Activated CD4-positive, alpha-beta memory T cell treated with anti-CD3 and anti-CD28 coated beads, Interleukin-2, amount 10 ng/mL, durations not matched to agents 7 days and 5 days (primary cell): ENCODE data around the gene LRRC4C. TPM values are rescaled to one million over a fixed set of nuclear protein-coding genes. Genes with fewer than 3 reads are reported as not detected.

Experiments used
- CTCF ChIA-PET: fragments of 350-600 bp; sonication (Branson Sonifier 250); formaldehyde crosslinking; loops from one replicate; lab custom pipeline; 2021; ENCODE audit warnings: antibody characterized with exemption, inconsistent platforms; lab: Charles Lee
- POLR2A ChIA-PET: fragments of 350-600 bp; sonication (Branson Sonifier 250); formaldehyde crosslinking; loops from one replicate; lab custom pipeline; 2021; ENCODE audit warnings: antibody characterized with exemption; lab: Charles Lee
- DNase-seq: peaks from one replicate; pipeline ENCODE4 v3.0.0-alpha.2; 2020
- H3K27ac Mint-ChIP-seq: one replicate; pipeline ENCODE4 v1.8.0; 2021; ENCODE audit warnings: mild to moderate bottlenecking, mixed read lengths
- H3K27me3 Mint-ChIP-seq: one replicate; pipeline ENCODE4 v1.8.0; 2021; ENCODE audit warnings: mixed read lengths
- H3K36me3 Mint-ChIP-seq: one replicate; pipeline ENCODE4 v1.8.0; 2021; ENCODE audit warnings: low read depth, mixed read lengths
- H3K4me1 Mint-ChIP-seq: one replicate; pipeline ENCODE4 v1.8.0; 2021; ENCODE audit warnings: mixed read lengths
- H3K4me3 Mint-ChIP-seq: one replicate; pipeline ENCODE4 v1.8.0; 2021; ENCODE audit warnings: mild to moderate bottlenecking, mixed read lengths
- H3K9me3 Mint-ChIP-seq: one replicate; pipeline ENCODE4 v1.8.0; 2021; ENCODE audit warnings: mixed read lengths
- total RNA-seq, 2 experiments: library from RNA; stranded (reverse); gene quantifications; one replicate each; pipeline ENCODE4 v1.2.3, GENCODE V29; 2021

Gene LRRC4C
- total RNA-seq, 2 experiments from 2014 or later = not detected

DNA sequence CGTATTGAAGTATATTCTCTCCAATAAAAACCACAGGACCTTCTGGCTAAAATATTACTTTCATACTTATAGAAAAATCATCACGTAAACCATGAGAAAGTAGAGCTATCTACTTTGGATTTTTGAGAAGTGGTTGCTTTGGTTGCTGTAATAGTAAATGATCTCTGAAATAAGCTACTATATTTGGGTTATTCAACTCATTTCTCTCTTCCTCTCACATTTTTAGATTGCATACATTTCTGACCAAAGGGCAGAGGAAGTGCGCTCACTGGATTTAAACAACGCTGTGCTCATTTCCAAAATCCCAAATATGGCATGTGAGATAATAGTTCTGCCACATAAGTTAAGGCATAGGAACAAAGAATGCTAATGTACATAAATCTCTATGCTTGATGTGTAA, 357.0 kb downstream of the LRRC4C start:
- Mint-ChIP-seq H3K27ac (no peak overlapping the region), H3K9me3 (peaks cover 11% of the 10 kb centered on the region), H3K27me3 (no peaks in the 10 kb centered on the region), H3K4me1 (no peaks in the 10 kb centered on the region), H3K4me3 (no peak overlapping the region), H3K36me3 (no peaks in the 10 kb centered on the region)
- DNase-seq = no peak
- POLR2A ChIA-PET = no interaction called here
- CTCF ChIA-PET = no interaction called here

DNA sequence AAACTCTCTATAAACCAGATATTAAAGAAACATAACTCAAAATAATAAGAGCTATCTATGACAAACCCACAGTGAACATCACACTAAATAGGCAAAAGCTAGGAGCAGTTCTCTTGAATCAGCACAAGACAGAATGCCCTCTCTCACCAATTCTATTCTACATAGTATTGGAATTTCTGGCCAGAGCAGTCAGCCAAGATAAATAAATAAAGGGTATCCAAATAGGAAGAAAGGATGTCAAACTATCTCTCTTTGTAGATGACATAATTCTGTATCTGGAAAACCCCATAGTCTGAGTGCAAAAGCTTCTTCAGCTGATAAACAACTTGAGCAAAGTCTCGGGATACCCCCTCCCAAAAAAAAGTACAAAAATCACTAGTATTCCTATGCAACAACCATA, 359.8 kb downstream of the LRRC4C start:
- Mint-ChIP-seq H3K9me3 (peaks cover 9% of the 10 kb centered on the region), H3K4me3 (no peak overlapping the region), H3K4me1 (no peaks in the 10 kb centered on the region), H3K27me3 (no peaks in the 10 kb centered on the region), H3K27ac (no peak overlapping the region), H3K36me3 (no peaks in the 10 kb centered on the region)
- POLR2A ChIA-PET = no interaction called here
- DNase-seq = no peak
- CTCF ChIA-PET = no interaction called here

DNA sequence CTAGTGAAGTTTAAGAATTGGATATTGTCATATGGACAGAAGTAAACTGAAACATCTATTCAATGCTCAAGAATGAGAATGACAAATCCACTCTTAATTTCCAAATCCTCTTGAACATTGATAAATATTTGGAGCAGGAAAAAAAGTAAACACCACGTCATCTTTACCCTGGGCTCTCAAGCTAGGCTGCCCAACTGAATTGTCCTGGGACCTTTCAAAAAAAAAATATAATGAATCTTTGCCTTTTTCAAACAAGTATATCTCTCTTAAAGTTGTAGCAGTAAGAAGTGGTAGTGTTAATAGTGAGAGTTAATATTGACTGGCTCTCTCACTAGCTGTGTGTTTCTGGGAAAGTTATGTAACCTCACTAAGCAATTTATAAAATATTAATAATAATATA, 374.3 kb downstream of the LRRC4C start:
- peaks cover 2% of the 10 kb centered on the region for H3K9me3 Mint-ChIP-seq
- no peak for DNase-seq
- H3K27me3 Mint-ChIP-seq = no peaks in the 10 kb centered on the region
- ChIA-PET CTCF (no interaction called here), POLR2A (no interaction called here)
- no peak overlapping the region for H3K4me3 Mint-ChIP-seq
- no peaks in the 10 kb centered on the region for H3K36me3 Mint-ChIP-seq
- H3K4me1 Mint-ChIP-seq = no peaks in the 10 kb centered on the region
- no peak overlapping the region for H3K27ac Mint-ChIP-seq

DNA sequence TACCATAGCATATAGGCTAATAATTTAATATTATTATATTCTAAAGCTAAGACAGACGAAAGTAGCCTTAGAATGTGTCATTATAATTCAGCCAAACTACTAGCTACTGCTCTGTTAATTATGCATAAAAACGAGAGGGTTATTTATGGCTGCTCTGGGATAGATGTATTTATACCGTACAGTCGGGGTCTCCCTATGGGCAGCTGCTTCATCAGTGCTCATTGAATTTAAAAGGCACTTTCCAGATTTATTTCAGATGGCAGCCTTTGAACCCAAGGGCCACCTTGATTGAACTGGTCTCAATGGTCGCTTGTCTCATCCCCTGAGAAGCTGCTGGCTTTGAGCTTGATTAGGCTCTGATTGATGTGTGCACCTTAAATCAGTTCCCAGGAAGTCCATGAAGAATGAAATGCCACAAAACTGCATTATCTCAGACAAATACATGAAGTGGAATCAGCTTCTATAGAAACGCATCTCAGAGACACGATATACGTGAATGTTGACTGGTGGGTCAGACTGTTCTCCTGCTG, 377.6 kb downstream of the LRRC4C start:
- no peak overlapping the region for H3K4me3 Mint-ChIP-seq
- H3K4me1 Mint-ChIP-seq = no peaks in the 10 kb centered on the region
- no peak for DNase-seq
- no peaks in the 10 kb centered on the region for H3K27me3 Mint-ChIP-seq
- H3K27ac Mint-ChIP-seq = no peak overlapping the region
- POLR2A ChIA-PET = no interaction called here
- no peaks in the 10 kb centered on the region for H3K36me3 Mint-ChIP-seq
- CTCF ChIA-PET = no interaction called here
- peaks cover 7% of the 10 kb centered on the region for H3K9me3 Mint-ChIP-seq

DNA sequence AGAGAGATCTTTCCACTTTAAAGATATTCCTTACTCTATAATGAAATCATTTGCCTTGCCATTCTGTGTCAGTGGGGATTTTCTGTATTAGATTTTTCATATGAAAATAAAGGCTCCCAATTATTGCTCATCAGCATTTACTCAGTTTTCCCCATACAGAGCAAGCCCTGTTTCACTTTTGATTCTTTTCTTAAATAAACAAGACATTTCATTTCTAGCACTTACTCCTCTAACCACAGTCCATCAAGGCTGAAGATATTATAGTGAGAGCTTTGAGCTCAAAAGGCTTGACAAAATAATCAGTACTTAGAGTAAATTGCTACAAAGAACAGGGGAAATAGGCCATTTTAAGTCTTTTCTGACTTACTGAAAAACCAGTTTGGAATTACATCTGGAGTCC, 385.1 kb downstream of the LRRC4C start:
- Mint-ChIP-seq H3K27me3 (no peaks in the 10 kb centered on the region), H3K27ac (no peak overlapping the region), H3K9me3 (peaks cover 18% of the 10 kb centered on the region), H3K4me1 (no peaks in the 10 kb centered on the region), H3K4me3 (no peak overlapping the region), H3K36me3 (no peaks in the 10 kb centered on the region)
- POLR2A ChIA-PET = no interaction called here
- no peak for DNase-seq
- CTCF ChIA-PET = interaction anchor here (0.8 kb wide), 1 partner anchor 116 kb away, joined by 3 read pairs; no protein-coding TSS in a partner anchor

DNA sequence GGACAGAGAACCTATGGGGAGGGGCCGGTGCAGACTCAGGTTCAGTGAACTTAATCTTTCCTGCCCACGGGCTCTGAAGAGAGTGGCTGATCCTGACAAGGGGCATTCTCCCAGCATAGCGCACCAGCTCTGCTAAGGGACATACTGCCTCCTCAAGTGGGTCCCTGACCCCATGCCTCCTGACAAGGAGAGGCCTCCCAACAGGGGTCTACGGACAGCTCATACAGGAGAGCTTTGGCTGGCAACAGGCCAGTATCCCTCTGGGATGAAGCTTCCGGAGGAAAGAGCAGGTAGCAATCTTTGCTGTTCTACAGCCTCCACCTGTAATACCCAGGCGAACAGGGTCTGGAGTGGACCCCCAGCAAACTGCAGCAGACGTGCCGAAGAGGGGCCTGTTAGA, 394.0 kb downstream of the LRRC4C start:
- Mint-ChIP-seq H3K27me3 (no peaks in the 10 kb centered on the region), H3K4me1 (no peaks in the 10 kb centered on the region), H3K4me3 (no peak overlapping the region), H3K27ac (no peak overlapping the region), H3K9me3 (peaks cover 28% of the 10 kb centered on the region), H3K36me3 (no peaks in the 10 kb centered on the region)
- CTCF ChIA-PET = no interaction called here
- no peak for DNase-seq
- POLR2A ChIA-PET = no interaction called here

DNA sequence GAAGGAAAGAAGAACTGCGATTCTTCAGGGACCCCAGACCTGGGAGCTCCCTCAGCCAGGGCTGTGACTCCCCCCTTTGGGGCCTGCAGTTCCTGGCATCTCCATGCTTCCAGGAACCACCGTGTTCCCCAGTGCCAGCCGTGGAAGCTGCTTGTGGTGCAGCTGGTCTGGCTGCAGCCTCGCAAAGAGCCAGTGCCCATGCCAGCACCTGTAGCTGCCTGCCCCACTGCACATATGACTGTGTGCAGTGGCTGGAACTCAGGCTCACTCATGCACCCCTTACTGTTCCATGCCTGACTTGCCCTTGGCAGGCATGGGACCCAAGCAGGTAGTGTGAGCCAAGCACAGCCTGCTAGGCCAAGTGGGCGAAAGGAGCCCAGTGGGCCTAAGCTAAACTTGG, 401.3 kb downstream of the LRRC4C start:
- no peaks in the 10 kb centered on the region for H3K4me1 Mint-ChIP-seq
- CTCF ChIA-PET = no interaction called here

DNA sequence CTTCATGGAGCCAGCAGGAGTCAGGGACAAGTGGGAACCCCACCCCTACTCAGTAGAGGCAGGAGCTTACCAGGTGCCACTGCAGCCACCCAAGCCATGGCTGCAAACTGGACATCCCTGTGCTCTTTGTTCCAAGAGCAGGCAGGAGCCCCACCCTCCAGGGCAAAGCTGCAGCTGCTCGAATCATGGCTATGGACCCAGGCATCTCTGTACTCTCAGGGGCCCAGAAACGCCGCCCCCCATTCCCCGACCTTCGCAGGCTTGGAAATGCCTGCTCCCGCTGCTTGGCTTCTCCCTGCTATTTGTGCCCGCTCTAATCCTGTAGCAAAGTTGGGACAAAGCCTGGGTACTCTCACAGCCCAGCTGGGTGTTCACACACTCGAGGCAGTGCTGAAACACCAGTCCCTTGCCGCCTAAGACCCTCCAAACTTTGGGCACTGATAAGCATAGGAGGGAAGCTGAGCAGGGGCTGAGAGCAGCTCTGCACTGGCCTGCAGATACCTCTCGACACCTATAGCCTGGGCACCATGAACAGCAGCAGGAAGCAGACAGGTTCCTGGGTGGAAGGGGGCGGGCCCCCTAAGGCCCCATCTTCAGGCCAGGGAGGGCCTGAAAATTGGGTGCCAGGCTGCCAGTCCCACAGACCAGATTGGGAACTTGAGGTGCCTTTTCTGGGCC, 402.4 kb downstream of the LRRC4C start:
- peaks cover 13% of the 10 kb centered on the region for H3K9me3 Mint-ChIP-seq
- ChIA-PET CTCF (no interaction called here), POLR2A (no interaction called here)
- no peaks in the 10 kb centered on the region for H3K27me3 Mint-ChIP-seq
- no peak overlapping the region for H3K4me3 Mint-ChIP-seq
- DNase-seq = no peak
- H3K27ac Mint-ChIP-seq = no peak overlapping the region
- no peaks in the 10 kb centered on the region for H3K4me1 Mint-ChIP-seq
- H3K36me3 Mint-ChIP-seq = no peaks in the 10 kb centered on the region

More for the DNA sequence above, 401.3 kb downstream of the LRRC4C start:
- H3K27ac Mint-ChIP-seq = no peak overlapping the region
- no peaks in the 10 kb centered on the region for H3K36me3 Mint-ChIP-seq
- POLR2A ChIA-PET = no interaction called here
- no peaks in the 10 kb centered on the region for H3K27me3 Mint-ChIP-seq
- no peak overlapping the region for H3K4me3 Mint-ChIP-seq
- peaks cover 13% of the 10 kb centered on the region for H3K9me3 Mint-ChIP-seq
- DNase-seq = no peak

DNA sequence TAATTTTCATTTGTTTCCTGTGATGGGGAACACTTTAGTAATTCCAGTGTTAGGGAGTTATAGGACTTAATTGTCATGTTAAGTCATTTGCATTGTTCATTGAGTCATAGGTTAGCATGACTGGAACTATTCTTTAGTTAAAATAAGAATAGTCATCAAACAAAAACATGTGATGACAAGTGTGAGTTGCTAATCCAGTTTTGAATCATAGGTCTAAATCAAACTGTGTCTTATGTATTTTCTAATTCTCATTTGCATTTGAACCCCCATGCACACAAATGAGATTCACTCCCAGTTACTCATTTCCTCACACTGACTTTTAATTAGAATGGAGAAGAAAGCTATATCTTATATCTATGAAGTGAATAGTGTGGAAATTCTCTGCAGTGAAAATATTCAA, 405.6 kb downstream of the LRRC4C start:
- Mint-ChIP-seq H3K4me1 (no peaks in the 10 kb centered on the region), H3K27ac (no peak overlapping the region), H3K4me3 (no peak overlapping the region), H3K36me3 (no peaks in the 10 kb centered on the region), H3K9me3 (peaks cover 13% of the 10 kb centered on the region), H3K27me3 (no peaks in the 10 kb centered on the region)
- no peak for DNase-seq
- POLR2A ChIA-PET = no interaction called here
- CTCF ChIA-PET = no interaction called here

DNA sequence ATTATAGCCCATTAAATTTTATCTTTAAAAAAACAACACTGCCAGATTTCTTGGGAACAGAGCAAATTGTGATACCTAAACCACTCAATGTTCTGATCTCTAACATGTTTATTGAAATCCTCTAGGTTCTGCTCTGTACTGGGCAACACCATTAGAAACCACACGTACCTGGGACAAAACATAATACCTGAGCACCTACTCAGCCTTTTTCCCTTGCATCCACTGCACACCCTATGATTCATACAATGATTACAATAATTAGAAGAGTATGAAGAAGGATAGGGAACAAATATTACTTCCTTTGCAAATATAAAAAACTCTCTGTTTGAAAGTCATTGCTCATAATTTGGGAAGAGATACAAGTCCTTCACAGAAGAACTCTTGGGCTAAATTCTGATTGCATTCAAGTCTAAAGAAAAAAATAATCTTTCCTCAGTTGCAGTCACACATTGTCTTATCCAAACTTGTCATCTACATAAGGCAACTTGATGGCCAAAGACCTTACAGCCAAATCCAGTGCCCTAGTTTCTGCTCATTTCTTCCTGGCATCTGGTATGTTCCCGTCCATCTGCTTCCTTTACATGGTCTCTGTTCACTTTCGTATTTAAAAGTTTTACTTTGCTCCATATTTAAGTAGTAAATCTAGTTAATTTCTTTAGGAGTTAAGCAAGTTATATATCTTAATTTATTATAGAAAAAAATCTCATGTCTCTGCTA, 407.4 kb downstream of the LRRC4C start:
- CTCF ChIA-PET = no interaction called here
- Mint-ChIP-seq H3K36me3 (no peaks in the 10 kb centered on the region), H3K4me1 (no peaks in the 10 kb centered on the region), H3K27ac (no peak overlapping the region), H3K9me3 (peaks cover 12% of the 10 kb centered on the region), H3K27me3 (no peaks in the 10 kb centered on the region), H3K4me3 (no peak overlapping the region)
- POLR2A ChIA-PET = no interaction called here
- no peak for DNase-seq

DNA sequence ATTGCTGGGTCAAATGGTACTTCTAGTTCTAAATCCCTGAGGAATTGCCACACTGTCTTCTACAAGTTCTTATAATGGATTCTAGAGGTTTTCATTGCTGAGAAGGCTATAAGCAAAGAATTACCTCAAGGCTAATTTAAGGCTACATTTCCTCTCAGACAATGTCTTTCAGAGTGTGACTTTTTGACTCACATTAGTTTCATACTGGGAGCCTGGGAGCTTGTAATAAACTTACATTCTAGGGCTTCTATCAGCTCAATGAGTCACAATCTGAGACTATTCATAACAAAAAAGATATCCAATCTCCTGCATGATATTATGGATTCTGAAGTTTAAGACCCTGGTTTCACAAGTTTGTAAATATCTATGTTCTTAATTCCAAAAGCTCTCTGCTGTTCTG, 408.7 kb downstream of the LRRC4C start:
- no peak for DNase-seq
- no peak overlapping the region for H3K4me3 Mint-ChIP-seq
- CTCF ChIA-PET = no interaction called here
- peaks cover 10% of the 10 kb centered on the region for H3K9me3 Mint-ChIP-seq
- H3K27ac Mint-ChIP-seq = no peak overlapping the region
- POLR2A ChIA-PET = no interaction called here
- H3K27me3 Mint-ChIP-seq = no peaks in the 10 kb centered on the region
- H3K36me3 Mint-ChIP-seq = no peaks in the 10 kb centered on the region
- no peaks in the 10 kb centered on the region for H3K4me1 Mint-ChIP-seq

DNA sequence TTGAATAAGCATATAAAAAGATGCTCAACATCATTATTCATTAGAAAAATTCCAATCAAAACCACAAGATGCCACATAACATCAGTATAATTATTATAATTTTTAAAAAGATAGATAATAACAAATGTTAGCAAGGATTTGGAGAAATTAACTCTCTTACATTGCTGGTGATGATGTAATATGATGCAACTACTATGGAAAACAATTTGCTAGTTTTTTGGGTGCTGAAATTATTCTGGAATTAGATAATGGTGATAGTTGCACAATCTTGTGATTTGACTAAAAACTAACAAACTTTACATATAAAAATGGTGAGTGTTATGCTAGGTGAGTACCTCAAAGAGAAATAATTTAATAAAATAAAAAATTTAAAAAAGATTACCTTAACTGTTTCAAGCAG, 412.2 kb downstream of the LRRC4C start:
- ChIA-PET CTCF (no interaction called here), POLR2A (no interaction called here)
- peaks cover 10% of the 10 kb centered on the region for H3K9me3 Mint-ChIP-seq
- no peaks in the 10 kb centered on the region for H3K27me3 Mint-ChIP-seq
- no peaks in the 10 kb centered on the region for H3K36me3 Mint-ChIP-seq
- H3K4me1 Mint-ChIP-seq = no peaks in the 10 kb centered on the region
- no peak for DNase-seq
- no peak overlapping the region for H3K4me3 Mint-ChIP-seq
- no peak overlapping the region for H3K27ac Mint-ChIP-seq

DNA sequence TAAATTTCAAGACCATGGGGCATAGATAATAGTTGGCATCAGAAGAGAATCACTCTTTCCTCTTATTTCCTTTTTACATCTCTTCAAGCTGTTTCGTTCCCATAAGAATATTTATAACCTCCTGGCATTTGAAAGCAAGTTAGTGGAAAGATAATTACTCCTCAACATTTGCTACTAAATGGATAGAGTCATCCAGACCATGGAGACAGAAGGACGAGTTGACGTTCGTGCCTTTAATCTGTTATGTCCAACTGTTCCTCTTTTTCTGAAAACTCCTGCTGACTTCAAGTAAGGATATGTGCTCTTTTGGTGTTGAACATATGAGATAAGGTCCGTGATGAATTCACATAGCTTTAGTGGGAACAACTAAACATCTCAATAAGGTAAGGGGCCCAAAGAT, 414.2 kb downstream of the LRRC4C start:
- Mint-ChIP-seq H3K4me1 (no peaks in the 10 kb centered on the region), H3K27me3 (no peaks in the 10 kb centered on the region), H3K27ac (no peak overlapping the region), H3K36me3 (no peaks in the 10 kb centered on the region), H3K4me3 (no peak overlapping the region), H3K9me3 (peaks cover 6% of the 10 kb centered on the region)
- POLR2A ChIA-PET = no interaction called here
- no peak for DNase-seq
- CTCF ChIA-PET = no interaction called here

DNA sequence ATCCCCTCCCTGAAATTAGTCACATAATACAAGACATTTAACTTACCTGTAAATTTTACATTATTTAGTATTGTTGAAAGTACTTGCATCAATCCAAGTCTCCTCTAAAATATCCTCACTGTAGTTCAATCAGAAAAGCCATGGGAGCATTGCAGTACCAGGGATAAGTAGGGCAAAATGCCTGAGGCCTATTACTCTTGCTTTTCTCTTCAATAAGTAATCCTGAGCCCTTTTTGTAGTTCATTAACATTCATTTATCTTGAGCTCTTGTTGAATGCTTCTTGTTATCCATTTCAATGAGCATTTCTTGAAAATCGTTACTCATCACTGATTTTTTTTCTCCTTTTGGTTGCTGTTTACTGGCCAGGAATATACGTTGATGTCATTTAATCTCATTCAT, 414.7 kb downstream of the LRRC4C start:
- Mint-ChIP-seq H3K4me1 (no peaks in the 10 kb centered on the region), H3K9me3 (peaks cover 5% of the 10 kb centered on the region), H3K4me3 (no peak overlapping the region), H3K36me3 (no peaks in the 10 kb centered on the region), H3K27me3 (no peaks in the 10 kb centered on the region), H3K27ac (no peak overlapping the region)
- ChIA-PET POLR2A (no interaction called here), CTCF (no interaction called here)
- no peak for DNase-seq
